CD4-positive, alpha-beta memory T cell (primary cell): ENCODE results near the gene CD47. TPM values are rescaled to one million over a fixed set of nuclear protein-coding genes. Genes with fewer than 3 reads are reported as not detected.
A peak's percentile ranks its signal among the peaks of the same experiment; 100 is the strongest.

Experiments
- CTCF ChIA-PET: fragments of 350-600 bp; sonication (Branson Sonifier 250); formaldehyde crosslinking; loops from one replicate; lab custom pipeline; 2021; ENCODE audit warnings: inconsistent platforms; ENCODE audit not compliant: partially characterized antibody; lab: Charles Lee
- POLR2A ChIA-PET: fragments of 350-600 bp; sonication (Branson Sonifier 250); formaldehyde crosslinking; loops from one replicate; lab custom pipeline; 2021; ENCODE audit not compliant: partially characterized antibody; lab: Charles Lee
- DNase-seq, 5 donors: peaks; one replicate each; pipeline versions ENCODE4 v3.0.0 to v3.0.0-alpha.2; 2020 to 2022; ENCODE audit warnings: mixed read lengths in 1 of 5
- H3K27ac ChIP-seq: one replicate; pipeline ENCODE4 v1.7.0; 2013; ENCODE audit warnings: low read depth, low read length
- H3K27me3 ChIP-seq: 2 replicates; pipeline ENCODE4 v1.7.0; 2013; ENCODE audit warnings: mild to moderate bottlenecking, low read length, moderate library complexity; ENCODE audit not compliant: insufficient read depth
- H3K36me3 ChIP-seq: 2 replicates; pipeline ENCODE4 v1.7.0; 2013; ENCODE audit warnings: mild to moderate bottlenecking, low read length, moderate library complexity; ENCODE audit not compliant: insufficient read depth
- H3K4me1 ChIP-seq: 2 replicates; pipeline ENCODE4 v1.7.0; 2013; ENCODE audit warnings: mild to moderate bottlenecking, low read length, moderate library complexity; ENCODE audit not compliant: insufficient read depth
- H3K4me3 ChIP-seq, 2 donors: one replicate each; pipeline ENCODE4 v1.7.0; 2013; ENCODE audit warnings: low read length in 2 of 2, mild to moderate bottlenecking in 1 of 2
- H3K9me3 ChIP-seq, 2 donors: one replicate each; pipeline ENCODE4 v1.7.0; 2013; ENCODE audit warnings: low read length in 2 of 2, control low read depth in 1 of 2; ENCODE audit not compliant: control insufficient read depth in 1 of 2
- H3K27ac Mint-ChIP-seq, 7 donors: one replicate each; pipeline ENCODE4 v1.8.0; 2020 to 2021; ENCODE audit warnings: mixed read lengths in 7 of 7, mild to moderate bottlenecking in 6 of 7, inconsistent platforms in 3 of 7, moderate library complexity in 3 of 7
- H3K27me3 Mint-ChIP-seq, 2 donors: one replicate each; pipeline ENCODE4 v1.8.0; 2020 to 2021; ENCODE audit warnings: mixed read lengths in 2 of 2
- H3K36me3 Mint-ChIP-seq, 2 donors: one replicate each; pipeline ENCODE4 v1.8.0; 2020 to 2021; ENCODE audit warnings: mixed read lengths in 2 of 2, inconsistent platforms in 1 of 2, mild to moderate bottlenecking in 1 of 2
- H3K4me1 Mint-ChIP-seq, 4 donors: one replicate each; pipeline ENCODE4 v1.8.0; 2020 to 2021; ENCODE audit warnings: mixed read lengths in 4 of 4, mild to moderate bottlenecking in 1 of 4
- H3K4me3 Mint-ChIP-seq, 8 donors: one replicate each; pipeline ENCODE4 v1.8.0; 2020 to 2021; ENCODE audit warnings: mixed read lengths in 8 of 8, mild to moderate bottlenecking in 7 of 8, moderate library complexity in 6 of 8, inconsistent platforms in 3 of 8
- H3K9me3 Mint-ChIP-seq, 8 donors: one replicate each; pipeline ENCODE4 v1.8.0; 2020 to 2021; ENCODE audit warnings: mixed read lengths in 8 of 8, mild to moderate bottlenecking in 5 of 8, inconsistent platforms in 3 of 8, moderate library complexity in 1 of 8
- intact Hi-C: fragments of 100-400 bp; cut with micrococcal nuclease; formaldehyde crosslinking; loops from one replicate; pipeline ENCODE4 v1.15.1; 2023
- polyA plus RNA-seq, 2 donors: library from polyadenylated mRNA; unstranded; fragments of 300-500 nt; fragmentation: Illumina TruSeq; gene quantifications; one replicate each; pipeline ENCODE4 v1.2.3, GENCODE V29; 2021
- total RNA-seq, 2 experiments: library from RNA; stranded (reverse); gene quantifications; one replicate each; pipeline ENCODE4 v1.2.3, GENCODE V29; 2021

CD47 gene
- total and polyA plus RNA-seq, 4 experiments from 2014 or later, result 224 to 288 (median 253) TPM

DNA sequence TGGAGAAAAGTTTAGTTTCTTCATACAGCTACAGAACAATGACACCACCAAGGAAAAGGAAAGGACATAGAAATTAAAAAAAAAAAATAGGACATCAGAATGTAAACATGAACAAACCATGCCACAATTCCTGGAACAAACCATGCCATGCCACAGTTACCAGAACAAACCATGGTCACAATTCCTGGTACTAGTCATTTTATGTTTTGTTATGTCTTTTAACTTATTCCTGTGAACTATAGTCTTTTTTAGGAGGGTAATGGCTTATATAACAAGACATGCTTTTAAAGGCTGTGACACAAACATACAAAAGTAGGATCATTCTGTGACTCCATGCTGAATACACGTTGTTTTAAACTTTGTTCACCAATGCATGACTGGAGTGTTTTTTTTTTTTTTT, 42.8 kb downstream of the CD47 start:
- peaks cover 43 to 62% of the 10 kb centered on the region in 2 donors for H3K36me3 Mint-ChIP-seq
- Histone ChIP-seq H3K27ac (no peak overlapping the region), H3K36me3 (peaks cover 34% of the 10 kb centered on the region), H3K4me3 (no peak overlapping the region), H3K9me3 (no peaks in the 10 kb centered on the region), H3K27me3 (no peaks in the 10 kb centered on the region), H3K4me1 (peaks cover 9% of the 10 kb centered on the region)
- intact Hi-C loops, result loop anchor here (10.0 kb wide), 1 partner anchor 113 kb away; no protein-coding TSS in a partner anchor
- no peak for DNase-seq
- CTCF ChIA-PET, result no interaction called here
- H3K4me1 Mint-ChIP-seq, result peaks cover 25 to 31% (median 28%) of the 10 kb centered on the region in 4 donors
- H3K4me3 Mint-ChIP-seq, result no peak overlapping the region
- H3K27ac Mint-ChIP-seq, result peak overlapping the region in 5 of 7 donors; percentile 16 to 75 (median 53)
- POLR2A ChIA-PET, result interaction anchor here (1.0 kb wide), 1 partner anchor 10 kb away, joined by 3 read pairs; no protein-coding TSS in a partner anchor
- H3K27me3 Mint-ChIP-seq, result no peaks in the 10 kb centered on the region
- no peaks in the 10 kb centered on the region for H3K9me3 Mint-ChIP-seq

DNA sequence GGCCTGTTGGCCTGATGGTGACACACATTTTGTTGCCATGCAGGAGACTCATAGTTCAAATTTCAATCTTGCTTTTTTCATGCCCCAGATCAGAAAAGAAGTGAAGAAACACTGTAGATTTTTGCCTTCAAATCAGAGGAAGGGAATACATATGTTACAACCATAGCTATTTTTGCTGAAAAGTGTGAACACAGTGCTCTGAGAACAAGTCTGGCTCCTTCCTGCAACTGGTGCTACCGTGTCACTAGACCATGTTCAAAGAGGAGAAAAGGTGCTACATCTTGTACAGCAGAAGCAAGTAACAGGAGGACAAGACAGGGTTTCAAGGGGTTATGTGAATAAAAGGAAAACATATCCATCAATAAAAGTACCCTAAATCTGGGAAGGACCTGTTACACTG, 44.6 kb downstream of the CD47 start:
- H3K36me3 ChIP-seq, result peaks cover 34% of the 10 kb centered on the region
- no peaks in the 10 kb centered on the region for H3K9me3 ChIP-seq
- no peaks in the 10 kb centered on the region for H3K27me3 Mint-ChIP-seq
- H3K27me3 ChIP-seq, result no peaks in the 10 kb centered on the region
- H3K4me1 Mint-ChIP-seq, result peaks cover 19 to 29% (median 25%) of the 10 kb centered on the region in 4 donors
- H3K36me3 Mint-ChIP-seq, result peaks cover 40 to 63% of the 10 kb centered on the region in 2 donors
- ChIA-PET CTCF (no interaction called here), POLR2A (interaction anchor here (2.0 kb wide), 1 partner anchor 71 kb away, joined by 4 read pairs; no protein-coding TSS in a partner anchor)
- no peaks in the 10 kb centered on the region for H3K9me3 Mint-ChIP-seq
- DNase-seq, result no peak
- peaks cover 8% of the 10 kb centered on the region for H3K4me1 ChIP-seq
- H3K4me3 ChIP-seq, result no peak overlapping the region
- no peak overlapping the region for H3K27ac ChIP-seq
- H3K27ac Mint-ChIP-seq, result peak overlapping the region in 4 of 7 donors; percentile 1 to 59 (median 32)
- H3K4me3 Mint-ChIP-seq, result no peak overlapping the region
- intact Hi-C loops, result loop anchor here (10.0 kb wide), 1 partner anchor 111 kb away; no protein-coding TSS in a partner anchor

DNA sequence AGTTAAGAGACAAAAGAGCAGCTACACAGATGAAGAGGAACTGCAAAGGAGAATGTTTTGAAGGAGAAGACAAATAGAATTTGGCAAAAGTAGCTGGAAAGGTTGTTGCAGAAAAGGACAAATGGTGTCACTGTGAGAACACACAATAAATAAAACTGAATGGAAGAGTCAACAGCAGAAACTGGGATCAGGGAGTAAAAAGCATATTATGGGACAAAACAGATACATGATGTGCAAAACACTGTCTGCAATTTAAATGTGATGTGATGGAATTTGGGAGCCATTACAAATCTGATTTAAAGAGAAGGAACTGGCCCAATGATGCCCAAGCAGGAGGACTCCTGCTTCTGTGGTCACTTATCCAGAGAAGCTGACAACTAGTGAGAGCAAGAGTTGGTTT, 46.1 kb downstream of the CD47 start:
- intact Hi-C loops, result loop anchor here (5.0 to 10.0 kb wide), 2 partner anchors 110 to 178 kb away; partner anchors contain the start of gene IFT57
- no peak for DNase-seq
- Mint-ChIP-seq H3K36me3 (peaks cover 36 to 64% of the 10 kb centered on the region in 2 donors), H3K27ac (peak overlapping the region in 4 of 7 donors; percentile 23 to 89 (median 52)), H3K27me3 (no peaks in the 10 kb centered on the region), H3K9me3 (no peaks in the 10 kb centered on the region), H3K4me1 (peaks cover 15 to 24% (median 20%) of the 10 kb centered on the region in 4 donors), H3K4me3 (no peak overlapping the region)
- POLR2A ChIA-PET, result interaction anchor here (0.6 to 2.0 kb wide), 4 partner anchors 16 to 178 kb away, joined by 3 to 4 read pairs (median 4); partner anchors contain the start of gene IFT57
- H3K9me3 ChIP-seq, result no peaks in the 10 kb centered on the region
- H3K27ac ChIP-seq, result no peak overlapping the region
- H3K36me3 ChIP-seq, result peaks cover 28% of the 10 kb centered on the region
- no peaks in the 10 kb centered on the region for H3K27me3 ChIP-seq
- CTCF ChIA-PET, result interaction anchor here (0.8 to 3.6 kb wide), 5 partner anchors 23 to 360 kb away, joined by 3 to 19 read pairs (median 5); no protein-coding TSS in a partner anchor
- no peak overlapping the region for H3K4me3 ChIP-seq
- H3K4me1 ChIP-seq, result peaks cover 3% of the 10 kb centered on the region

DNA sequence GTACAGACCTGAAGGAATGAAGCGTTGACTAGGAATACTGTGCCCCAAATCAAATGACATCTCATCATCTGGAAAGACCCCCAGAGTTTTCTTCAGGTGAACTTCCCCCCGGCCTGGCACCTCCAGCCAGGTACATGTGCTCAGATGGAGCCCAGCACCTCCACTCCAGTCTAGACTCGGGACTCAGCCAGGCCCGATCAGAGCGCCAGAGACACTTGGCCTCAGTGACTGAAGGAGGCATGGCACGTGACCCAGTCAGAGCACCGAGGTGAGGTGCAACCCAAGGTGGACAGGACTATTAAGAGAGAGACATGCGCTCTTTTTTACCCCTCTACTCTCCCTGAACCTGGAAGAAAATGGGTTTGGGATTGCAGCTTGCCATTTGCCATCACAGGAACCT, 48.5 kb downstream of the CD47 start:
- Histone ChIP-seq H3K27ac (no peak overlapping the region), H3K9me3 (no peaks in the 10 kb centered on the region), H3K4me1 (no peaks in the 10 kb centered on the region), H3K27me3 (no peaks in the 10 kb centered on the region), H3K36me3 (peaks cover 24% of the 10 kb centered on the region), H3K4me3 (no peak overlapping the region)
- peaks cover 38 to 68% of the 10 kb centered on the region in 2 donors for H3K36me3 Mint-ChIP-seq
- H3K27me3 Mint-ChIP-seq, result no peaks in the 10 kb centered on the region
- no peaks in the 10 kb centered on the region for H3K9me3 Mint-ChIP-seq
- intact Hi-C loops, result loop anchor here (5.0 to 10.0 kb wide), 2 partner anchors 107 to 180 kb away; partner anchors contain the start of gene IFT57
- no peak for DNase-seq
- CTCF ChIA-PET, result interaction anchor here (1.3 to 3.6 kb wide), 3 partner anchors 9 to 115 kb away, joined by 3 to 19 read pairs (median 3); no protein-coding TSS in a partner anchor
- POLR2A ChIA-PET, result interaction anchor here (1.6 kb wide), 1 partner anchor 54 kb away, joined by 6 read pairs; no protein-coding TSS in a partner anchor
- H3K27ac Mint-ChIP-seq, result peak overlapping the region in 1 of 7 donors; percentile 23
- H3K4me1 Mint-ChIP-seq, result peaks cover 9 to 26% (median 19%) of the 10 kb centered on the region in 4 donors
- no peak overlapping the region for H3K4me3 Mint-ChIP-seq

- Histone ChIP-seq H3K4me3 (no peak overlapping the region), H3K36me3 (peaks cover 24% of the 10 kb centered on the region), H3K27ac (no peak overlapping the region), H3K27me3 (no peaks in the 10 kb centered on the region), H3K9me3 (no peaks in the 10 kb centered on the region), H3K4me1 (no peaks in the 10 kb centered on the region)
- DNase-seq, result no peak
- peaks cover 13 to 33% (median 20%) of the 10 kb centered on the region in 4 donors for H3K4me1 Mint-ChIP-seq
- ChIA-PET CTCF (no interaction called here), POLR2A (interaction anchor here (0.9 kb wide), 1 partner anchor 84 kb away, joined by 3 read pairs; no protein-coding TSS in a partner anchor)
- intact Hi-C loops, result loop anchor here (5.0 to 10.0 kb wide), 2 partner anchors 106 to 181 kb away; partner anchors contain the start of gene IFT57
- peak overlapping the region in 3 of 7 donors; percentile 28 to 75 (median 57) for H3K27ac Mint-ChIP-seq
- H3K9me3 Mint-ChIP-seq, result no peaks in the 10 kb centered on the region
- peaks cover 36 to 64% of the 10 kb centered on the region in 2 donors for H3K36me3 Mint-ChIP-seq
- no peaks in the 10 kb centered on the region for H3K27me3 Mint-ChIP-seq
- no peak overlapping the region for H3K4me3 Mint-ChIP-seq
These were observed 49.6 kb downstream of the CD47 start for GRCh38 chr3:108041253-108041652.

- H3K9me3 Mint-ChIP-seq, result no peaks in the 10 kb centered on the region
- peaks cover 15 to 46% (median 19%) of the 10 kb centered on the region in 4 donors for H3K4me1 Mint-ChIP-seq
- POLR2A ChIA-PET, result interaction anchor here (0.8 to 1.4 kb wide), 2 partner anchors 11 to 15 kb away, joined by 3 read pairs; no protein-coding TSS in a partner anchor
- H3K4me3 Mint-ChIP-seq, result no peak overlapping the region
- Histone ChIP-seq H3K27me3 (no peaks in the 10 kb centered on the region), H3K27ac (no peak overlapping the region), H3K4me1 (no peaks in the 10 kb centered on the region), H3K4me3 (no peak overlapping the region), H3K9me3 (no peaks in the 10 kb centered on the region), H3K36me3 (peaks cover 14% of the 10 kb centered on the region)
- CTCF ChIA-PET, result interaction anchor here (1.4 to 2.0 kb wide), 3 partner anchors 21 to 110 kb away, joined by 4 to 9 read pairs (median 5); no protein-coding TSS in a partner anchor
- peak overlapping the region in 2 of 7 donors; percentile 43 to 55 for H3K27ac Mint-ChIP-seq
- no peaks in the 10 kb centered on the region for H3K27me3 Mint-ChIP-seq
- H3K36me3 Mint-ChIP-seq, result peaks cover 56 to 75% of the 10 kb centered on the region in 2 donors
- DNase-seq, result no peak
- intact Hi-C loops, result no loop called here
These were observed 53.1 kb downstream of the CD47 start for GRCh38 chr3:108037770-108038169.
